ENCODE data around the gene CNN3.

- TF ChIP-seq CTCF (IDR thresholded peaks at IDR 0.05), result no peak
- TF ChIP-seq POLR2A (IDR thresholded peaks at IDR 0.05), result no peak
These were observed 13.8 kb upstream of the CNN3 start for GRCh38 chr1:94940738-94941137.

Data from right lobe of liver (tissue), 4 donors.